HG03159 (cell line): ENCODE measurements around the gene RPUSD3.

Source experiments
- ATAC-seq: cut with Tn5 transposase; IDR thresholded peaks from one replicate; pipeline ENCODE4 v1.9.1; 2021; ENCODE audit warnings: mild to moderate bottlenecking, moderate library complexity; ENCODE audit not compliant: unreplicated experiment

Gene RPUSD3

DNA sequence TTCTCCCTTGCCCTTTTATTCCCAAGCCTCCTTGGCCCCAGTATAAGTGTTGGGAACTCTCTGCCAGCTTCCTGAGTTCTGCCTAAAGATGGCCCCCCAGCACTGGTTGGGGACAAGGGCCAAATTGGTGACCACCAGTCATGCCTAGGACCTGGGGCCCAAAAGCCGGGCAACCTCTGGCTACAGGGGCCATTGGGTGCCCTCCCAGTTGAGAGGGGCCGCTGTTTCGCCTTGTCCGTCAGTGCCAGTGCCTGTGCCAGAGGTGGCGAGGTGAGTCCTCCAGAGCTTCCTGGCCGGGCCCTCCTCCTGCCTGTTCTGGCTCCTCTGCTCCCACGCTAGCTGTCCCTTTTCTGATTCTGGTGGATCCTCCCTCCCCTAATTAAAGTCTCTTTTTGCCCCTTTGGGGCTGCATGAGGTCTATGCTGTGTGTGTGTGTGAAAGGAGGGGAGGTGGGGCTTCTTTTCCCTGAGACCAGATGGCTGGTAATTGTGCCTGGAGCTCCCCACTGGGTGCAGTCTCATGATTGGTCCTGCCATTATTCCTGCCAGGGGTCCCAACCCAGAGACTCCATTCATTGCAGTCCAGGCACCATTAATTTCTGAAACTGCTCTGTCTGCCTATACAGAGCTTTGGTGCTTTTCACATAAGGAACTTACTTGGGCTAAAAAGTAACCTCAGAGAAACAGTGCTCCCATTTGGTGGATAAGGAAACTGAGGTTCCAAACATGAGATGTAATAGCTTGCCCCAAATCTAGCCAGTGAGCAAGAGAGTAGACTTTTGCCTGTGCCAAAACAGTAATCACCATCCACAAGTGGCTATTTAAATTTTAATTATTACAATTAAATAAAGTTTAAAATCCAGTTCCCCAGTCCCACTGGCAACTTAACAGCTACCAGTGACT, 36.9 kb downstream of the RPUSD3 start:
- no peak for ATAC-seq

DNA sequence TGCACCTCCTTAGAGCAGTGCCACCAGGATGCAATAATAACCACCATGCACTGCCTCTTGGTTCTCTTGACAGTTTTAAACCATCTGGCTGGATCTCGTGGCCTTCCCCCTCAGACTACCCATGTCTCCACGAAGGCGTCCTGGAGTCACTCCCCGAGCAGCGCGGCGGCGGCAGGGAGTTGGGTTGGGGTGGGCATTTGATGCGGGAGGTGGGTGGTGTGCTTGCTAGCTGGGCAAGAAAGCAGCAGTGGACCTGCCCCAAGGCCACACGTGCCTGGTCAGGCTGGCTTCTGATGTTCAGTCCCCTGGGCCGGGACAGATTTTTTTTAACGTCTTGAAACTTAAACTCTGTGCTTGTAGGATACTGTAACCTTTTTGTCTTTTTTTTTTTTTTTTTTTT, 37.7 kb downstream of the RPUSD3 start:
- no peak for ATAC-seq

DNA sequence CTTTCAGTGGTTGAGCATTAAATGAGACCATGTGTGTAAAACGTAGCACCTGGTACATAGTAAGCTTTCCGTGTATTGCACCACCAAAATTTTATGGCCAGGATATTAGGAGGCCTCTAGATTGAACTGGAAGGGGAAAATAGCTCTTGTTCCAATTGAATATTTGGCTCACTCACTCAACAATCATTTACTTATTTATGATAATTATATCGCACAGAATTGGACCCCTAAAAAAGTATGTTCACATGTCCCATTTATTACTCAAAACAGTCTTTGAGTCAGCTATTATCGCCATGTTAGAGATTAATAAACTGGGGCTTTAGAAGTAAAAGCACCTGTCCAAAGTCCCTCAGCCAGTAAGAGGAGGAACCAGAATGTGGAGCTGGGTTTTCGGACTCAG, 38.8 kb downstream of the RPUSD3 start:
- ATAC-seq, result no peak

DNA sequence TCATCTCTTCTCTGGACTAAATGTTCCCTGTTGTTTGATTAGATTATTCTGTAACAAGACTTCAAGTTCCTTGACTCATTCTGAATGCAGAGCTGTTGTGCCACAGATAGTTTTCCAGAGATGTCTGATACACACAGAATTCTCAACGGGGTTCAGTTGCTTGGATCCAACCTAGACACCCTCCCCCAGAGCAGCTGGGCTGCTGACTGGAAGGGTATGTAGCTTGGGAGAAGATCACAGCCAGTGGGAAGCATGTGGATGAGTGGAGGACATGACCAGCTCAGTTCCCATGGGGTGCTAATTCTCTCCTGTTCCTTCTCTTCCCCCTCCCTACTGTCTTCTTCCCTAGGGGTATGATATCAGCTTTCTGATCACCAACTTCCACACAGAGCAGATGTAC, 40.3 kb downstream of the RPUSD3 start:
- no peak for ATAC-seq

DNA sequence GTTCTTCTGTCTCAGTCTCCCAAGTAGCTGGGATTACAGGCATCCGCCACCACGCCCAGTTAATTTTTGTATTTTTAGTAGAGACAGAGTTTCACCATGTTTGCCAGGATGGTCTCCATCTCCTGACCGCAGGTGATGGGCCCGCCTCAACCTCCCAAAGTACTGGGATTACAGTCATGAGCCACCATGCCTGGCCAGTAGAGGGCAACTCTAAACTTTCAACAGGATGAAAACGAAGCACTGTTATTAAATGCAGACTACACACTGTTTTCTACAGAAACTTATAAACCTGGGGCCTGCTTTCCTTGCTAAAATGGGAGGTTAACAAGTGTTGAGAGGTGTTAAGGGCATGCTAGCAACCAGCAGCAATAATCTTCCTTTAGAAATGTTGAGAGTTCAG, 43.3 kb downstream of the RPUSD3 start:
- no peak for ATAC-seq

DNA sequence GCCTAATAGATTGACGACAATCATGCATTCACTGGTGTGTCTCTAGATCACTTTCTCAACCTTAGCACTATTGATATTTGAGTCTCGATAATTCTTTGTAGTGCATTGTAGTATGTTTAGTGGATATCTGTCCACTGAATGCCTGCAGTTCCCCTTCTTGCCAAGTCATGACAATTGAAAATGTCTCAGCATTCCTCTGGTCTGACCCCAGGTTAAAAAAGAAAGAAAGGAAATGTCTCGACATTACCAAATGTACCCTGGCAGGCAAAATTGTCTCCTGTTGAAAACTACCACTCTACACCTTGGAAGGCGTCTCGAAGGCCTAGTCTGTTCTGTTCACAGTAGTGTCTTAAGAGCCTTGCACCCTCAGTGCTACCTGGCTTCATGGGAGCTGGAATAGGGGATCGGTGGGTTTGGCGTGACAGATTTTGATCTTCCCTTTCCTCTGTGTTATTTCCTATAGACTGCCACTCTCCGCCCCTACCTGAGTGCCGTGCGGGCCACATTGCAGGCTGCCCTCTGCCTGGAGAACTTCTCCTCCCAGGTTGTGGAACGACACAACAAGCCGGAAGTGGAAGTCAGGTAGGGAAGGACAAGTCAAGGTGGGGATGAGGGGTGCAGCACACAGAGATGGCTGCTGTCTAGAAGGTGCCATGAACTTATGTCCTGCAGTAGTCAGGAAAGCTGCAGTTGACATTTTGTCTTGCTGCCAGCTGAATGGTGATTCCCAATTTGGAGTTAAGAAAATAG, 46.4 kb downstream of the RPUSD3 start:
- ATAC-seq, result no peak

DNA sequence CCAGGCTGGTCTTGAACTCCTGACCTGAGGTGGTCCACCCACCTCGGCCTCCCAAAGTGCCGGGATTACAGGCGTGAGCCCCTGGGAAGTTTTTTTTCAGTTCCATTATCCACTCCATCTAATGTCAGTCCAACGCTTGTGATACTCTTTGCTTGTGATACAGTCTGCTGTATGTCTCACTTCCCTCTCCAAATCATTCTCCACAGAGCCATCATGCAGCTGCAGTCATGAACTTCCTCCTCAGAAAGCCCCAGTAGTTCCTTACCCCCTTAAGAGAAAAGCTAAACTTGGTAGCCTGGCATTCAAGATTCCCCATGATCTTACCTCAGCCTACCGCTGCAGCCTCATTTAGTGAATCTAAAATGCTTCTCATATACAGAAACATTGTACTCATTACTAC, 48.6 kb downstream of the RPUSD3 start:
- ATAC-seq, result no peak

DNA sequence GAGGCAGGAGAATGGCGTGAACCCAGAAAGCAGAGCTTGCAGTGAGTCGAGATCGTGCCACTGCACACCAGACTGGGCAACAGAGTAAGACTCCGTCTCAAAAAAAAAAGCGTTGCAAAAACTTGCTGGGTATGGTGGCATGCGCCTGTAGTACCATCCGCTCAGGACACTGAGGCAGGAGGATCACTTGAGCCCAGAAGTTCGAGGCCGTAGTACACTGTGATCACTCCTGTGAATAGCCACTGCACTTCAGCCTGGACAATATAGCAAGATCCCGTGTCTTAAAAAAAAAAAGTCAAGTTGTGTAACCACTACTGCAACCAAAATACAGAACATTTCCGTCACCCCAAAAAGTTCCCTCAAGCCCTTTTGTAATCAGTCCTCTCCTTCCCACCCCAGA, 49.4 kb downstream of the RPUSD3 start:
- no peak for ATAC-seq

DNA sequence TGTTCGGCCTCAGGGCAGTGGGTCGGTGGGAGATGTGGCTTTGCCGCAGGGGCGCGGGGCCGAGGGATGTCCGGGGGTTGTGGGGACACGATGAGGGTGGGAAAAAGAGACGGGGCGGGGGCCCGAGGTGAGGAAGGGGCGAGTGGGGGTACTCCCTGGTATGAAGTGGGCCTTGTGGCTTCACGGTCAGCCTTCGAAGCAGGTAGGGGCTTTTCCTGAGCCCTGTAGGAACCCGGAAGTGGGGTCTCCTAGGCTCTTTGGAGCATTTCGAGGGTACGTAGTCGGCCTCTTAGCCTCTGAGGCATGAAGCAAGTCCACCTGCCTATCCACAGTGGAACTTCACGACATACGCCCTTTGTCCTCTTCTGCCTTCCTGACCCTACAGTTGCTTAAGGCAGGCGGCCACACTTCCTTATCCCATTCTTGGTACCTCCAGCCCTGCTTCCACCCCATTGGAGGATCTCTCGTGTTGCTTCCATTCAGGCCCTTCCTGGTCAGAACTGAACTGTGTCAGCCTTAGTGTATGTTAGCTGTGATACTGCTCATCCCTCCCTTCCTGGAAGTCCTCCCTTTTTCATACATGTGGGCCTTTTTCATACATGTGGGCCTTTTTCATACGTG, 50.5 kb downstream of the RPUSD3 start:
- no peak for ATAC-seq

DNA sequence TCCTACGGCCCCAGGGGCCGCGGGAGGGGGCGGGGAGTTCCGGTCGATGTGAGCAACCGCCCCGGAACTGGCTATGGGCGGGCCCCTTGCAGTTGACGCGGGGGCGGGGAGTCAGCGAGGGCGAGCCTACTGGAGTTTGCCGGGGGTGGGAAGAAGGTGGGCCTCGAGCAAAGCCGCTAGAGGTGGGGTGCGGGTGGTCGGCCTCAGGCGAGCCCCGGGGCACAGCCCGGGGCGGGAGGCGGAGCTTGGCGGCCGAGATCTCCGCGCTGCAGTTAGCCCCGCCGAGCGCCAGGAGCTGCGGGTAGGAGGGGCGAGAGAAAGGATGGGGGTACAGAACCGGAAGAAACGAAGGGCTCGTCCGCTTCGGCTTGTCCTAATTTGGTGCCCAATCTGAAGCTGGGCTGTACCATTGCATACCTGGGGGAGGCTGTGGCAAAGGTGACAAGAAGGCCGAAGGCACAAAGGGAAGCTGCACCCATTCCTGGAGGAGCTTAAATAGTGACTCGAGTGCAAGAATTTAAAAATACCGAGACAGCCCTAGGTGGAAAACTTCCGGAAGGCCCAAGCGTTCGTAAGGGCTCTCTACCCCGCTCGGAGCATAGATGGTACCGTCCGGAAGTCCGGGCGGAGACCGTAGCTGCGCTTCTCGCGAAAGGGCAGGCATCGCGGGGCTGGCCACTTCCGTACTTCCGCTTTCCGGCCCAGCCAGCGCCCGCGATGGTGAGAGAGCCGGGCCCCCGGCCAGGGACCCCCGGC, 51.2 kb downstream of the RPUSD3 start, which contains the start of the genes ARPC4 and TADA3:
ARPC4 (plus strand) TSS at position 678 of the 756 bp plus-strand sequence; CDS start at position 718, 40 bp downstream.
TADA3 (minus strand) TSS at position 69 of the 756 bp plus-strand sequence. CDS start 1,007 bp downstream, outside the sequence.
- peak; percentile 85 for ATAC-seq

DNA sequence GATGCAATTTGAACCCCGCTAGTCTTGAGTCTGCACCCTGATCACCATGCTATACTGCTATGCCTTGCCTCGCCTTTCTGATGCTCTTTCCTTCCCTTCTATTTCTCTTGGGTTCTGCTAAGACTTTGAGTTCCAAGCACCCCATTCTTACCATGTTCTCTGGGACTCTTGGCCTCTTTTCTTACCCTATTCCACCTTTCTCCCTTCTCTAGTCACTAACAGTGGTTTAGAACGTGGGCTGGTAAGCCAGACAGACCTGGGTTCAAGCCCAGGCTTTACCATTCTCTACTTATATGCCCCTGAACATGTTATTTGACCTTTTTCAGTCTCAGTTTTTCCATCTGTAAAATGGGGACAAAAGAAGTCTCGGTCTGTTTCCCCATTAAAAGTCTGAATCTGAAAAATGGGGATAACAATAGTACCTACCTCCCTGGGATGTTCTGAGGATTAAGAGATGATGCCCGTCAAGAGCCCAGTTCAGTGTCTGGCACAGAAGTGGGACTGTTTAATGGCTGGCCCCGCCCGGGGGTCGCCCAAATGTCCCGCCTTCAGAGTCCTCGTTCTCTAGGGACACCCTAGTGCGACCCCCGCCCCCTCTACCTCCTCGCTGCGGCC, 51.9 kb downstream of the RPUSD3 start:
- no peak for ATAC-seq

DNA sequence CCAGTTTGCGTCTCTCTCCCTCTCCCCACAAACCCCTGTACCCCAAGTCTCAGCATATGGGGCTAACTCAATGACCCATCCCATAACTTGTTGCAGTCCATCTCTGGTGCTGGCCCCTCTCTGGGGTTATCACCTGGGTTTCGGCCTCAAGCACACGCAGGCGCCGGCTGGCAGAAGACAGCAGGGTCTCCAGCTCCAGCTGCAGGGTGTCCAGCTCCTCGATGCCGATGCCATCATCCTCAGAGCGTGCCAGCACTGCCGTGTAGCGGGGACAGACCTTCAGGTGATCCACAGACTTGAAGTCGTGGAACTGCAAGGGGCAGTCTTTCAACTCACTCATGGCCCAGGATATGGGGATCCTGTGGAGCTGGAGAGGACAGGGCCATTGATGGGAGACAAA, 52.7 kb downstream of the RPUSD3 start:
- no peak for ATAC-seq
